Measurements from ENCODE around the gene ZFP91. TPM values are rescaled to one million over a fixed set of nuclear protein-coding genes. Genes with fewer than 3 reads are reported as not detected.

Gene ZFP91
- polyA plus RNA-seq, 2 of the 4 experiments (the other 2 are of a cell fraction) = 48.5 to 66.9 TPM

DNA sequence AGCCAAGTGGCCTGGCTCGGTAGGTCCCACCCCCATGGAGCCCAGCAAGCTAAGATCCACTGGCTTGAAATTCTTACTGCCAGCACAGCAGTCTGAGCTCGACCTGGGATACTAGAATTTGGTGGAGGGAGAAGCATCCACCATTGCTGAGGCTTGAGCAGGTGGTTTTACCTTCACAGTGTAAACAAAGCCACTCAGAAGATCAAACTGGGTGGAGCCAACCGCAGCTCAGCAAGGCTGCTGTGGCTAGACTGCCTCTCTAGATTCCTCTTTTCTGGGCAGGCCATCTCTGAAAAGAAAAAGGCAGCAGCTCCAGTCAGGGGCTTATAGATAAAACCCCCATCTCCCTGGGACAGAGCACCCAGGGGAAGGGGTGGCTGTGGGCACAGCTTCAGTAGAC, 48.6 kb upstream of the ZFP91 start:
- Histone ChIP-seq H3K4me1 (no peaks in the 10 kb centered on the region), H3K27ac (no peak overlapping the region), H3K4me3 (no peak overlapping the region), H3K4me2 (no peak overlapping the region), H3K9me3 (no peaks in the 10 kb centered on the region)
- POLR2A ChIA-PET = no interaction called here
- TF ChIP-seq RNF2 (IDR thresholded peaks at IDR 0.05; ENCODE audit: borderline replicate concordance, low read depth) (no peak), USF2 (IDR thresholded peaks at IDR 0.05) (no peak), POLR2A (IDR thresholded peaks at IDR 0.05; ENCODE audit: low read length) (no peak), NR3C1 (IDR thresholded peaks at IDR 0.05) (no peak), HOXB5 (CRISPR knock-in tag; IDR thresholded peaks at IDR 0.05) (no peak), NPAS2 (CRISPR knock-in tag; IDR thresholded peaks at IDR 0.05; ENCODE audit: borderline replicate concordance) (no peak), KDM1A (IDR thresholded peaks at IDR 0.05; ENCODE audit: low read depth) (no peak), MAX (IDR thresholded peaks at IDR 0.05) (no peak), MAFK (IDR thresholded peaks at IDR 0.05; ENCODE audit: partially characterized antibody) (no peak), RAD21 (conservative IDR thresholded peaks at IDR 0.05 in 1 of 2, IDR thresholded peaks at IDR 0.05 in 1 of 2) (no peak)
- WGBS (ENCODE audit: missing lambda C conversion rate) = 37% methylated on average over 3 of the region's 3 CpGs
- DNase-seq (ENCODE audit: low read depth in 1 of 2, low spot score in 1 of 2) (no peak), FAIRE-seq (no peak), ATAC-seq (no peak)
- CTCF ChIA-PET = interaction anchor here (0.8 to 1.8 kb wide), 3 partner anchors 14 to 1254 kb away, joined by 3 to 4 read pairs (median 3); no protein-coding TSS in a partner anchor

- WGBS (ENCODE audit: missing lambda C conversion rate) = 100% methylated on average over 3 of the region's 25 CpGs
- no peak for TF ChIP-seq CEBPB (IDR thresholded peaks at IDR 0.05)
- no peak for TF ChIP-seq HMGXB4 (CRISPR knock-in tag; IDR thresholded peaks at IDR 0.05; ENCODE audit: borderline replicate concordance)
- TF ChIP-seq ZC3H11A (IDR thresholded peaks at IDR 0.05) = no peak
- TF ChIP-seq ESRRA (IDR thresholded peaks at IDR 0.05; ENCODE audit: borderline replicate concordance, low read length) = no peak
- no peak for TF ChIP-seq CTCF (IDR thresholded peaks at IDR 0.05)
- no peak for TF ChIP-seq SREBF2 (IDR thresholded peaks at IDR 0.05)
- TF ChIP-seq EHMT2 (IDR thresholded peaks at IDR 0.05; ENCODE audit: low read depth) = no peak
- TF ChIP-seq HEYL (CRISPR knock-in tag; IDR thresholded peaks at IDR 0.05) = no peak
- TF ChIP-seq GATA3 (IDR thresholded peaks at IDR 0.05; ENCODE audit: borderline replicate concordance) = no peak
- TF ChIP-seq MYC (IDR thresholded peaks at IDR 0.05; ENCODE audit: borderline replicate concordance, low read length) = no peak
- no peak for TF ChIP-seq CHD4 (IDR thresholded peaks at IDR 0.05; ENCODE audit: borderline replicate concordance)
- no peak for TF ChIP-seq HOXA7 (CRISPR knock-in tag; IDR thresholded peaks at IDR 0.05)
- no peak for TF ChIP-seq RFX5 (IDR thresholded peaks at IDR 0.05)
- TF ChIP-seq, protein P1, sequence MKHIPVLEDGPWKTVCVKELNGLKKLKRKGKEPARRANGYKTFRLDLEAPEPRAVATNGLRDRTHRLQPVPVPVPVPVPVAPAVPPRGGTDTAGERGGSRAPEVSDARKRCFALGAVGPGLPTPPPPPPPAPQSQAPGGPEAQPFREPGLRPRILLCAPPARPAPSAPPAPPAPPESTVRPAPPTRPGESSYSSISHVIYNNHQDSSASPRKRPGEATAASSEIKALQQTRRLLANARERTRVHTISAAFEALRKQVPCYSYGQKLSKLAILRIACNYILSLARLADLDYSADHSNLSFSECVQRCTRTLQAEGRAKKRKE (CRISPR knock-in tag; IDR thresholded peaks at IDR 0.05; ENCODE audit: low read depth) = no peak
- TF ChIP-seq ZFP36 (IDR thresholded peaks at IDR 0.05; ENCODE audit: borderline replicate concordance, partially characterized antibody) = no peak
- TF ChIP-seq KDM1A (IDR thresholded peaks at IDR 0.05; ENCODE audit: low read depth) = no peak
- no peak for TF ChIP-seq CBX8 (IDR thresholded peaks at IDR 0.05)
- TF ChIP-seq RNF2 (IDR thresholded peaks at IDR 0.05; ENCODE audit: borderline replicate concordance, low read depth) = no peak
- TF ChIP-seq EHF (CRISPR knock-in tag; IDR thresholded peaks at IDR 0.05) = no peak
- no peak for TF ChIP-seq HOXB13 (CRISPR knock-in tag; IDR thresholded peaks at IDR 0.05; ENCODE audit: low read depth)
Measured at GRCh38 chr11:58531865-58532341, 47.0 kb upstream of the ZFP91 start.

More at GRCh38 chr11:58531865-58532341, 47.0 kb upstream of the ZFP91 start:
- DNase-seq (ENCODE audit: low read depth in 1 of 2, low spot score in 1 of 2) (no peak), ATAC-seq (no peak), FAIRE-seq (no peak)
- Histone ChIP-seq H3K4me1 (no peaks in the 10 kb centered on the region), H3K4me2 (no peak overlapping the region), H3K9me3 (no peaks in the 10 kb centered on the region), H3K4me3 (no peak overlapping the region), H3K27ac (no peak overlapping the region)
- CTCF ChIA-PET = interaction anchor here (1.1 to 2.2 kb wide), 2 partner anchors 8 to 20 kb away, joined by 3 to 10 read pairs; no protein-coding TSS in a partner anchor
- POLR2A ChIA-PET = no interaction called here
